Measurements from ENCODE around the gene PGM2. TPM values are rescaled to one million over a fixed set of nuclear protein-coding genes. Genes with fewer than 3 reads are reported as not detected.

The PGM2 gene
- total RNA-seq, 2 experiments from 2014 or later, result 49.2 to 54.5 TPM

DNA sequence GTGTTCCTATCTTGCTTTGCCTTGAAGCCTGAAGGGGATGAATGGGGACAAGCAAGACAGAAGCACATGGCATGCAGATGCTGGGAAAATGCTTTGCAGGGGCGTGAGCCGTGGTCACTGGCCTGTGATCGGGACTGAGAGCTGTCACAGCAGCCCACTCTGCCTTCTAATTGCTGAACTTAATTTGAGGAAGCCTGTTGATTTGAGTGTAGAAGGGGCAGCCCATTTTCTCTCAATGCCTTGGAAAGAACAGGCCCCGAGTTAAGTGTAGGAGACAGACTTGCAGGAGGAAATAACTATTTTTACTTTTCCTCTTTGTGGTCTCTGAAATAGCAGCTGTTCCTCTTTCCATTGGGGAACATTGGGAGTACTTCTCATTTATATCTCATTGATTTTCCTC lies 38.3 kb downstream of the PGM2 start:
- Mint-ChIP-seq H3K4me3 (no peak overlapping the region), H3K27me3 (ENCODE audit: low read depth) (no peaks in the 10 kb centered on the region), H3K27ac (no peak overlapping the region), H3K36me3 (ENCODE audit: low read depth) (peaks cover 58% of the 10 kb centered on the region), H3K9me3 (ENCODE audit: insufficient read depth) (no peaks in the 10 kb centered on the region), H3K4me1 (ENCODE audit: low read depth) (no peaks in the 10 kb centered on the region)
- ATAC-seq (no peak), DNase-seq (no peak)
- ChIA-PET POLR2A (no interaction called here), CTCF (no interaction called here)

DNA sequence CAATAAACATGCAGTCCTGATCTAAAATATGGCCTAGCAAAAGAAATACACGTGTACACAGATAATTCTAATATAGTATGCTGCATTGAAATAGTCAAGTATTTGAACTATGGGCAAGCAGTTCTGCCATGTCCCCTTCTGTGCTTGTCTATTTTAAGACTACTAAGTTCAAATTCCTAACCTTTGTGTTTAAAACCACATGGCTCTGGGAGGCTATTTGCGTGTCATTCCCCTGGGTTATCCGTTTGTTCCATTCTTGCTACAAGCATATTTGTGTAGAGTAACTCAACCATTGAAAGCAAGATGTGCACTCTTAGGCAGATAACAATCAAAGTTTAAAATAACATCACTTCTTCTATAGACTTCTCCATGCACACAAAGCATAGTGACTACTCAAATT lies 39.0 kb downstream of the PGM2 start:
- ChIA-PET POLR2A (no interaction called here), CTCF (no interaction called here)
- Mint-ChIP-seq H3K4me1 (ENCODE audit: low read depth) (no peaks in the 10 kb centered on the region), H3K36me3 (ENCODE audit: low read depth) (peaks cover 56% of the 10 kb centered on the region), H3K27me3 (ENCODE audit: low read depth) (no peaks in the 10 kb centered on the region), H3K27ac (no peak overlapping the region), H3K9me3 (ENCODE audit: insufficient read depth) (no peaks in the 10 kb centered on the region), H3K4me3 (no peak overlapping the region)
- ATAC-seq (no peak), DNase-seq (no peak)

DNA sequence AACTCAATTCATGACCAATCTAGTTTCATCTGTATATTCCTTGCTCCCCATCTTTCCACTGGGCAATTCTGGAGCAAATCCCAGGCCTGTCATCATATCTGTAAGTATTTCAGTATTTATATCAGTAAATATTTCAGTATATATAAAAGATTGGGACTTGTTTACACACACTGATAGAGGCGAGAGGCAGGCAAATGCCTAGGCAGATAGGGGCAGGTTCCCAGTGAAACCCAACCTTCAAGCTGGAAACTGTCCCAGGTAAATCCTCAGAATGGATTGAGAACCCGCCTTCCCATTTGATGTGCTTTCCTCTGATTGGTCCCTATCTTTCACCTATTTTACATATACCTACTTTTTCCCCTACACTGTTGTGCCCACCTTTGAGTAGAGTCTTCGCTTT lies 40.6 kb downstream of the PGM2 start:
- ATAC-seq, result no peak
- DNase-seq, result no peak
- Mint-ChIP-seq H3K27me3 (ENCODE audit: low read depth) (no peaks in the 10 kb centered on the region), H3K9me3 (ENCODE audit: insufficient read depth) (no peaks in the 10 kb centered on the region), H3K4me3 (no peak overlapping the region), H3K27ac (no peak overlapping the region), H3K4me1 (ENCODE audit: low read depth) (peaks cover 10% of the 10 kb centered on the region), H3K36me3 (ENCODE audit: low read depth) (peaks cover 50% of the 10 kb centered on the region)
- ChIA-PET POLR2A (no interaction called here), CTCF (interaction anchor here (1.0 kb wide), 1 partner anchor 21 kb away, joined by 3 read pairs; no protein-coding TSS in a partner anchor)

DNA sequence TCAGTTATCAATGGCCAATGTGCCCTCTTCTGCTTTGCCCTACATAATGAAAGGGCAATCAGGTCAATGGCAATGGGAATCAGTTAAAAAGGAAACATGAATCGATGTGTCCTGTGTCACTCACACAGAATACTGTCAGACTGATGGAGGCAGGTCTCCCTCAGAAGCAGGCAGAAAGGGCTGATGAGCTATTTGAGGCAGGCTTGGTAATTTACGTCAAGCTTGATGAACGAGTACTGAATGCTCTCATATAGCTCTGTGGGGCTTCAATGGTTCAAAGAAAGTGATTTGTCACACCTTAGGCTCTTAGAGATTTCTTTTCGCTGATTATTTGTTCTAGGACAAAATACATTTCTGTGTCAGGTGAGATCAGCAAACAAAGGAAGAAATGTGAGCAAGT lies 41.8 kb downstream of the PGM2 start:
- Mint-ChIP-seq H3K36me3 (ENCODE audit: low read depth) (peaks cover 43% of the 10 kb centered on the region), H3K4me1 (ENCODE audit: low read depth) (peaks cover 21% of the 10 kb centered on the region), H3K4me3 (no peak overlapping the region), H3K27me3 (ENCODE audit: low read depth) (no peaks in the 10 kb centered on the region), H3K27ac (no peak overlapping the region), H3K9me3 (ENCODE audit: insufficient read depth) (no peaks in the 10 kb centered on the region)
- CTCF ChIA-PET, result no interaction called here
- DNase-seq (peak; percentile 1), ATAC-seq (no peak)
- POLR2A ChIA-PET, result no interaction called here

DNA sequence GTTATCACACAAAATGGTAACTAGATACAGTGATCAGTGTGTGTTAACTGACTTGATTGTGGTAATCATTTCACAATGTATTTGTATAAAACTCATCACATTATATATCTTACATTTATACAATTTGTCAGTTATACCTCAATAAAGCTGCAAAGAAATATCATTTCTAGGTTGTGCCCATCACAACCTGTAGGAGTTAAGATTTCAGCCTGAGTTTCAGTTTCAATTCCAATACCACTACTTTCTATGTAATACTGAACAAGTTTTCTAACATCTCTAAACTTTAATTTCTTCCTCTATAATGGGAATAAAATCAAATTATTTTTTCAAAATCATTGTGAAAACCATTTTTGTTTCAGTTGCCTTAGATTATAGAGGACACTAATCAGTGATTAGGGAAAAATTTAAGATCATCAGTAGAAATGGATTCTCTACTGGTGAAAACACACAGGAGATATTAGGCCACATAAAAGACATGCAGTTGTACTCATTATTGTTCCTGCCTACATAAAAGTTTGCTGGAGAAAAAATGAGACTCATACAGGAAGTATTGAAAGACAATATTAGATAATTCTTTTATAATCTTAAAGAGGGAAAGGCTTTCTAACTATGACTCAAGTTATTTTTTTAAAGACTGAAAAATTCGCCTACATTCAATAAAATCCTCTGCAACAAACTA lies 46.0 kb downstream of the PGM2 start:
- Mint-ChIP-seq H3K27ac (peak overlapping the region; percentile 44), H3K4me3 (peak overlapping the region; percentile 20), H3K4me1 (ENCODE audit: low read depth) (peaks cover 23% of the 10 kb centered on the region), H3K9me3 (ENCODE audit: insufficient read depth) (no peaks in the 10 kb centered on the region), H3K27me3 (ENCODE audit: low read depth) (no peaks in the 10 kb centered on the region), H3K36me3 (ENCODE audit: low read depth) (peaks cover 24% of the 10 kb centered on the region)
- peak; percentile 79 for ATAC-seq
- POLR2A ChIA-PET, result interaction anchor here (0.9 to 1.9 kb wide), 2 partner anchors 19 to 46 kb away, joined by 3 to 13 read pairs; partner anchors contain the start of genes PGM2 and TBC1D1
- CTCF ChIA-PET, result interaction anchor here (0.8 kb wide), 1 partner anchor 9 kb away, joined by 3 read pairs; no protein-coding TSS in a partner anchor
- DNase-seq, result no peak

DNA sequence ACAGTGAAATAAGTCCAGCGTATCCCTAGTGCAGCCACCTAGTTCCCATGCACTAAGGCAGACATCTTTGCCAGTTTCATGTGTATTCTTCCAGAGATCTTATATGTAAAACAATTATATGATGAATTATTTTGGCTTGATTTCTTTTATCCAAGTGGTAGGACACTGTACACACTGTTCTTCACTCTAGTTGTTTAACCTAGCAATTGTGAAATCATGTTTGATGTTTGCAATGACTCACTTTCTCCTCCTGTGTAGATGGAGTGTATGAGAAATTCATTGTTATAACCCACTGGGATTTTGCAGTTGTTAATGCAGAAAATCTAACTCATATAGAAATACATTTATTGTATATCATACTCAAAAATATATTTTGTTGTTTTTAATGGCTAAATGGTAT lies 46.9 kb downstream of the PGM2 start:
- DNase-seq, result no peak

DNA sequence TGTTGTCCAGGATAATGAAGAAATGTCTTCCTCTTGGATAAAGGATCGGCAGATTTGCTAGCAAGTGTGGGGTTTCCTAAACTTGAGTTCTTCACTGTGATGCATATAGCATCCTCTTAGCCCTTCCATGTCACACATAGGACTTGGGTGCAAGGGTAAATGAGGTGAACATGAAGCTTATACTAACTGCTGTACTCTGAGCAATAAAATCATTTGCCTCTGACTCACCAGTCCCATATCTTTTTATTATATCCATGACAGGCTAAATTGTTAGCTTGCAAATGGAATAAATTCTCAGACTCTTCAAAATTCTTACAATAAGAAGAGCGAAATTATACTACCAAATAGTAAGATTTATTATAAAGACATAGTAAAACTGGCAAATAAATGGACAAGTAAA lies 49.7 kb downstream of the PGM2 start:
- ChIA-PET CTCF (interaction anchor here (0.8 to 1.6 kb wide), 2 partner anchors 11 to 31 kb away, joined by 3 read pairs; no protein-coding TSS in a partner anchor), POLR2A (no interaction called here)
- H3K27ac Mint-ChIP-seq, result no peak overlapping the region
- no peaks in the 10 kb centered on the region for H3K27me3 Mint-ChIP-seq (ENCODE audit: low read depth)
- no peak overlapping the region for H3K4me3 Mint-ChIP-seq
- H3K36me3 Mint-ChIP-seq (ENCODE audit: low read depth), result peaks cover 4% of the 10 kb centered on the region
- ATAC-seq (no peak), DNase-seq (no peak)
- peaks cover 24% of the 10 kb centered on the region for H3K4me1 Mint-ChIP-seq (ENCODE audit: low read depth)
- no peaks in the 10 kb centered on the region for H3K9me3 Mint-ChIP-seq (ENCODE audit: insufficient read depth)

More for the DNA sequence above, 46.9 kb downstream of the PGM2 start:
- ChIA-PET CTCF (no interaction called here), POLR2A (no interaction called here)
- H3K36me3 Mint-ChIP-seq (ENCODE audit: low read depth), result peaks cover 15% of the 10 kb centered on the region
- no peaks in the 10 kb centered on the region for H3K27me3 Mint-ChIP-seq (ENCODE audit: low read depth)
- ATAC-seq, result no peak
- no peaks in the 10 kb centered on the region for H3K9me3 Mint-ChIP-seq (ENCODE audit: insufficient read depth)
- no peak overlapping the region for H3K4me3 Mint-ChIP-seq
- H3K27ac Mint-ChIP-seq, result no peak overlapping the region
- peaks cover 23% of the 10 kb centered on the region for H3K4me1 Mint-ChIP-seq (ENCODE audit: low read depth)

DNA sequence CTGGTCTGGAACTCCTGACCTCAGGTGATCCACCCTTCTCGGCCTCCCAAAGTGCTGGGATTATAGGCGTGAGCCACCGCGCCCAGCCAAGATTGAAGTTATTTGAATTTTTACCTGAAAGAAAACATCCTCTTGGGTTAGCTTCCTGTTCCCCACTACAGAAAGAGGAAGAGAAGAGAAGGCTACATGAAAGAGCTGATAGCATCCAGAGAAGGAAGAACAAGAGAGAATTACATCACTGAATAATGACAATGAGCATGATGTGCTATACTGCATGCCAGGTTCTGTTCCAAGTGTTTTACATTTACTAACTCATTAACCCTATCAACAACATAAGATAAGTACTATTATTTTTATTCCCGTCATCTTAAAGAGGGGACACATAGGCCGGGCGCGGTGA lies 52.9 kb downstream of the PGM2 start:
- Mint-ChIP-seq H3K4me3 (no peak overlapping the region), H3K27ac (no peak overlapping the region), H3K36me3 (ENCODE audit: low read depth) (no peaks in the 10 kb centered on the region), H3K27me3 (ENCODE audit: low read depth) (peaks cover 3% of the 10 kb centered on the region), H3K9me3 (ENCODE audit: insufficient read depth) (no peaks in the 10 kb centered on the region), H3K4me1 (ENCODE audit: low read depth) (peaks cover 3% of the 10 kb centered on the region)
- peak; percentile 15 for DNase-seq
- CTCF ChIA-PET, result no interaction called here
- ATAC-seq, result no peak
- POLR2A ChIA-PET, result interaction anchor here (0.7 kb wide), 1 partner anchor 163 kb away, joined by 3 read pairs; no protein-coding TSS in a partner anchor

DNA sequence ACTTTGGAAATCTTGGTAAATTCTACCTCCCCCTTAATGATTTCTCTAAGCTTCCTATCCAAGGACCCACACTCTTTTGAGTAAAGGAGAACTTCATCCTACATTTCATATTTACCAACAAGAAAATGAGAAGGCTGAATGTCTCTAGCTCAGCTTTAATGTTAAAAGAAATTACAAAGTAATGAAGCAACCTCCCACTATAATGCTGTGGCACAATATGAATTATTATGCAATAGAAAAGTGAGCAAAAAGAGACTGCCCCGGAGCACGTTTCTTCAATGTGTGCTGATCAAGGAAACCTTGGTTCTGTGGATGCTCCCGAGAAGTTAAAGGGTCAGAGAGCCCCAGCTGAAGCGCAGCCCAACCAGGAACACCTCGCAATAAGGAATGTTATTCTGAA lies 55.3 kb downstream of the PGM2 start:
- no peaks in the 10 kb centered on the region for H3K9me3 Mint-ChIP-seq (ENCODE audit: insufficient read depth)
- DNase-seq (peak; percentile 16), ATAC-seq (no peak)
- H3K27me3 Mint-ChIP-seq (ENCODE audit: low read depth), result peaks cover 3% of the 10 kb centered on the region
- ChIA-PET POLR2A (no interaction called here), CTCF (no interaction called here)
- H3K36me3 Mint-ChIP-seq (ENCODE audit: low read depth), result no peaks in the 10 kb centered on the region
- peaks cover 22% of the 10 kb centered on the region for H3K4me1 Mint-ChIP-seq (ENCODE audit: low read depth)
- H3K27ac Mint-ChIP-seq, result no peak overlapping the region
- H3K4me3 Mint-ChIP-seq, result no peak overlapping the region

DNA sequence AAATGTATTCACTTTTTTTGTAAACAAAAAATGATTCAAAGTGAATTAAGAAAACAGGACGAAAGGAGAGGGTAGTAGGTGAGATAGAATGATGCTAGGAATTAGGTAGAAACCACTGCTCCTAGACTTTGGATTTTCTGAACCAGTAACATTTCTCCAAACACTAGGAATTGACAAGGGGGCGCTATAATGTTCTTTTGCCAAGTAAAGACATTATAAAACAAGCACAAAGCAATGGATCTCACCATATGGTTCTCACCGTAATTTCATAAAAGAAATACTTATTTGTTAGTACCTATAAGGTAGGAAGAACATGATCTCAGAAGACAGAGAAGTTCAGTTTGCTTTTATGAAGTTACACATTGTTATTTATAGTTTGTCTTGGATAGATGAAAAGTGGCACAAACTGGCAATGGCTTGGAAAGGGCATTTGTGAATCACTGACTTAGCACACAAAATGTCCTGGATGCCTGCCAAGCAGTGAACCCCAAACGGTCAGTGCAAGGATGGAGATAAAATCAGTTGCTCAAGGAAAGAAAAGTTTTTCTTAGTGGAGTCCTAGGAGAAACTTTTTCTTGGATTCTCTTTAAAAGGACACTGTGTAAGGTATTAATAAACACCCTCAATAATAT lies 56.3 kb downstream of the PGM2 start:
- Mint-ChIP-seq H3K9me3 (ENCODE audit: insufficient read depth) (no peaks in the 10 kb centered on the region), H3K27ac (no peak overlapping the region), H3K27me3 (ENCODE audit: low read depth) (peaks cover 3% of the 10 kb centered on the region), H3K36me3 (ENCODE audit: low read depth) (no peaks in the 10 kb centered on the region), H3K4me3 (no peak overlapping the region), H3K4me1 (ENCODE audit: low read depth) (peaks cover 23% of the 10 kb centered on the region)
- DNase-seq, result peak; percentile 11
- no peak for ATAC-seq
- POLR2A ChIA-PET, result no interaction called here
- CTCF ChIA-PET, result no interaction called here

DNA sequence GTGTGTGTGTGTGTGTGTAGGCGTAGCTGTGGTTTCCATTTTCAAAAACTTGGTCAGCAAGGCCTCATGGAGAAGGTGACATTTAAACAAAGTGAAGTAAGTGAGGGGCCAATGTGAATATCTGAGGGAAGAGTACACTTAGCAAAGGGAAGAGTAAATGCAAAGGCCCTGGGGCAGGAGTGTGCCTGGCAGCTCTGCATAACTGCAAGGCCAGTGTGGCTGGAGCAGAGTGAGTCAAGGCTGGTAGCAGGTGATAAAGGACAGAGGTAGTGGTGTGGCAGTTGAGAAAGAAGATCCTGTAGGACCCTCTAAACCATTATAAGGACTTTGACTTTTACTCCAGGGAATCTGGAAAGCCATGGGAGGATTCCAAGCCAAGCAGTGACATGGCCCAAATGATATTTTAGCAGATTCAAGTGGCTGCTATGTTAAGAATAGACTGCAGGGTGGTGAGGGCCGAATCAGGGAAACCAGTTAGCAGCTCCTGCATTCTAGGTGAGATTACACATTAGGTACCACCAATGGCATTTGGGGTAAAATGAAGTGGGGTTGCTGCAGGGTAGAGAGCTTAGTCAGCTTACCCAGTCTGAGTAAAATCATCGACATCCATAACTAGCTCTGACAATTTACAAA lies 58.5 kb downstream of the PGM2 start:
- Mint-ChIP-seq H3K4me3 (no peak overlapping the region), H3K27ac (no peak overlapping the region), H3K9me3 (ENCODE audit: insufficient read depth) (no peaks in the 10 kb centered on the region), H3K4me1 (ENCODE audit: low read depth) (peaks cover 29% of the 10 kb centered on the region), H3K36me3 (ENCODE audit: low read depth) (no peaks in the 10 kb centered on the region), H3K27me3 (ENCODE audit: low read depth) (peaks cover 3% of the 10 kb centered on the region)
- DNase-seq (peak; percentile 19), ATAC-seq (no peak)
- CTCF ChIA-PET, result interaction anchor here (0.5 to 1.5 kb wide), 3 partner anchors 27 to 152 kb away, joined by 3 to 4 read pairs (median 3); no protein-coding TSS in a partner anchor
- POLR2A ChIA-PET, result no interaction called here

DNA sequence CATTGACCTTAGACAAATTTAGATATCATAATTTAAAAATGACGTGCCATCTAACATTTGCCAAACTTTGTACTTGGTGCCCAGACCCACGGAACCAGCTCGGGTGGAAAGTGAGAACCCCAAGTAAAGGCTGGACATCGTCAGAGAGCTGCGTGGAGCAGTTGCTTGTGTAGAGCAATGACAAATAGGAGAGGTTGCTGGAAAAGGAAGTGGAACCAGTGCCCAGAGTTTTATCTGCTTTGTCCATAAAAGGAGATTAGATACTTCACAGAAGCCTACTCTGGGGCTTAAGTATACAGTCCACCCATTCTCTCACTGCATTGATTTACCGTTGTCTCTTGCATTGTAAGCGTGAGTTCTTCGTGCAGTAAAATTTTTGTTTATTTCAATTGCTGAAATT lies 59.0 kb downstream of the PGM2 start:
- DNase-seq, result peak; percentile 9
- Mint-ChIP-seq H3K9me3 (ENCODE audit: insufficient read depth) (no peaks in the 10 kb centered on the region), H3K4me3 (no peak overlapping the region), H3K27me3 (ENCODE audit: low read depth) (peaks cover 3% of the 10 kb centered on the region), H3K4me1 (ENCODE audit: low read depth) (peaks cover 29% of the 10 kb centered on the region), H3K36me3 (ENCODE audit: low read depth) (no peaks in the 10 kb centered on the region), H3K27ac (no peak overlapping the region)
- no peak for ATAC-seq
- CTCF ChIA-PET, result interaction anchor here (0.7 to 1.5 kb wide), 2 partner anchors 28 to 81 kb away, joined by 3 to 4 read pairs; no protein-coding TSS in a partner anchor
- POLR2A ChIA-PET, result no interaction called here
